GM23338 (cell line): ENCODE measurements around the gene FKBP5.

ENCODE experiments used
- CTCF ChIP-seq, 2 experiments: fragments of 200-600 bp in 1 of 2; sonication (generic) in 1 of 2; conservative IDR thresholded peaks; 2 replicates each; pipeline versions ENCODE4 v1.5.1 to v1.6.1; 2016 to 2017; ENCODE audit warnings: antibody characterized with exemption in 2 of 2, low read depth in 2 of 2, mild to moderate bottlenecking in 2 of 2, moderate library complexity in 1 of 2
- ETS1 ChIP-seq: IDR thresholded peaks from 2 replicates; pipeline ENCODE4 v1.6.1; 2016; ENCODE audit warnings: antibody characterized with exemption
- EZH2 ChIP-seq: fragments of 200-600 bp; sonication (generic); IDR thresholded peaks from one replicate; pipeline ENCODE4 v1.8.0; 2017; ENCODE audit warnings: antibody characterized with exemption, mild to moderate bottlenecking, low read depth; ENCODE audit not compliant: unreplicated experiment
- EZH2phosphoT487 ChIP-seq: fragments of 200-600 bp; sonication (generic); IDR thresholded peaks from one replicate; pipeline ENCODE4 v1.8.1; 2018; ENCODE audit warnings: antibody characterized with exemption; ENCODE audit not compliant: unreplicated experiment
- JUNB ChIP-seq: IDR thresholded peaks from one replicate; pipeline ENCODE4 v1.6.1; 2016; ENCODE audit warnings: antibody characterized with exemption; ENCODE audit not compliant: unreplicated experiment
- POLR2AphosphoS5 ChIP-seq: IDR thresholded peaks from 2 replicates; pipeline ENCODE4 v1.6.1; 2016; ENCODE audit warnings: antibody characterized with exemption, low read depth
- REST ChIP-seq: IDR thresholded peaks from one replicate; pipeline ENCODE4 v1.6.1; 2018; ENCODE audit warnings: antibody characterized with exemption; ENCODE audit not compliant: unreplicated experiment

GRCh38 chr6:35730745-35731413 lies 42.2 kb upstream of the FKBP5 start:
- no peak for TF ChIP-seq CTCF (conservative IDR thresholded peaks at IDR 0.05; ENCODE audit: low read depth in 2 of 2)
- TF ChIP-seq EZH2 = no peak
- TF ChIP-seq JUNB = no peak
- TF ChIP-seq POLR2AphosphoS5 = no peak
- TF ChIP-seq ETS1 = no peak
- no peak for TF ChIP-seq REST
- TF ChIP-seq EZH2phosphoT487 = no peak
